ENCODE results near the gene TMEM138. TPM values are rescaled to one million over a fixed set of nuclear protein-coding genes. Genes with fewer than 3 reads are reported as not detected.

TMEM138 gene
- total RNA-seq, 1 donor from 2014 or later: 18.8 TPM

DNA sequence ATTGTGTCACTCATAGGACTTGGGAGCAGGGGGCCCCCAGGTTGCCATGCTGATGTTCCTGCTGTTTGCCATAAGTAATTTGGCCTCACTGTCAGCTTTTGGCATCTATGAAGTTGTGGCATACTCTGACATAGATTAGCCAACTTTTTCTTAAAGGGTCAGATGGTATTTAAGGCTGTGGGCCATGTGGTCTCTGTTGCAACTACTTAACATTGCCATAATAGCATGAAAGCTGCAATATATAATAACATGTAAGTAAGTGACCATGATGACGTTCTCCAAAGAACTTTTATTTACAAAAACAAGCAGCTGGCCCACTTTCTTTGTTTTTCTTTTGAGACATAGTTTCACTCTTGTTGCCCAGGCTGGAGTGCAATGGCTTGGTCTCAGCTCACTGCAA lies 28.0 kb downstream of the TMEM138 start:
- no peak for DNase-seq (ENCODE audit: low spot score)
- H3K27ac Mint-ChIP-seq (ENCODE audit: unreplicated experiment): no peak overlapping the region
- H3K27me3 Mint-ChIP-seq (ENCODE audit: unreplicated experiment): peaks cover 8% of the 10 kb centered on the region
- peaks cover 3% of the 10 kb centered on the region for H3K36me3 Mint-ChIP-seq (ENCODE audit: low read depth, unreplicated experiment)
- TF ChIP-seq, protein P1, sequence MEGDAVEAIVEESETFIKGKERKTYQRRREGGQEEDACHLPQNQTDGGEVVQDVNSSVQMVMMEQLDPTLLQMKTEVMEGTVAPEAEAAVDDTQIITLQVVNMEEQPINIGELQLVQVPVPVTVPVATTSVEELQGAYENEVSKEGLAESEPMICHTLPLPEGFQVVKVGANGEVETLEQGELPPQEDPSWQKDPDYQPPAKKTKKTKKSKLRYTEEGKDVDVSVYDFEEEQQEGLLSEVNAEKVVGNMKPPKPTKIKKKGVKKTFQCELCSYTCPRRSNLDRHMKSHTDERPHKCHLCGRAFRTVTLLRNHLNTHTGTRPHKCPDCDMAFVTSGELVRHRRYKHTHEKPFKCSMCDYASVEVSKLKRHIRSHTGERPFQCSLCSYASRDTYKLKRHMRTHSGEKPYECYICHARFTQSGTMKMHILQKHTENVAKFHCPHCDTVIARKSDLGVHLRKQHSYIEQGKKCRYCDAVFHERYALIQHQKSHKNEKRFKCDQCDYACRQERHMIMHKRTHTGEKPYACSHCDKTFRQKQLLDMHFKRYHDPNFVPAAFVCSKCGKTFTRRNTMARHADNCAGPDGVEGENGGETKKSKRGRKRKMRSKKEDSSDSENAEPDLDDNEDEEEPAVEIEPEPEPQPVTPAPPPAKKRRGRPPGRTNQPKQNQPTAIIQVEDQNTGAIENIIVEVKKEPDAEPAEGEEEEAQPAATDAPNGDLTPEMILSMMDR (IDR thresholded peaks at IDR 0.05; ENCODE audit: unreplicated experiment): no peak
- H3K4me1 Mint-ChIP-seq (ENCODE audit: unreplicated experiment): peaks cover 15% of the 10 kb centered on the region
- no peak overlapping the region for H3K4me3 Mint-ChIP-seq (ENCODE audit: unreplicated experiment)
- no peaks in the 10 kb centered on the region for H3K9me3 Mint-ChIP-seq (ENCODE audit: unreplicated experiment)

DNA sequence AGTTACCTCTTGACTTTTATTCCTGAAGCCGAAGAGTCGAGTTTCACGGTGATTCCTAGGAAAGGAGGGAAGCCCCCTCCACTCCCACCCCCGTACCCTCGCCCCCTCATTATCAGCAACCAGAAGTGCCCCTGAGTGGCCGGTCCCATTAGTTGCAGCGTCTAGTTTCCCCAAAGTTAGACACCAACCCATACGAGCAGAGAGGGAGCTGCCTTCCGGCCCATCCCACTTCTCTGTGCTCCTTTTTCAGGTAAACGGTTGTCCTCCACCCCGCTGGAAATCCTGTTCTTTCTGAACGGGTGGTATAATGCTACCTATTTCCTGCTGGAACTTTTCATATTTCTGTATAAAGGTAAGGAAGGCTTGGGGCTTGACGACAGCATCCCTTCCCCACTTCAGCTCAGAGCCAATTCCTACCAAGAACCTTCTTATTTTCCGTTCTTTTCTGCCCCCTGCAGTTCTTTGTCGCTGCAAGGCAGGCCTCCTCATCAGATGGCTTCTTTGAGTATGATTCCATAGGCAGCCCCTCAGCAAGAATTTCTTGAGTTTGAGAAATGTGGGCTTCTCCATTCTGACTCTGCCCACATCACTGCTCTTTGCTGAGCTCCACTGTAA lies 30.9 kb downstream of the TMEM138 start:
- DNase-seq (ENCODE audit: low spot score): peak; percentile 11
- Mint-ChIP-seq H3K27me3 (ENCODE audit: unreplicated experiment) (peaks cover 8% of the 10 kb centered on the region), H3K9me3 (ENCODE audit: unreplicated experiment) (no peaks in the 10 kb centered on the region), H3K36me3 (ENCODE audit: low read depth, unreplicated experiment) (peaks cover 4% of the 10 kb centered on the region), H3K27ac (ENCODE audit: unreplicated experiment) (peak overlapping the region; percentile 75), H3K4me3 (ENCODE audit: unreplicated experiment) (peak overlapping the region; percentile 96), H3K4me1 (ENCODE audit: unreplicated experiment) (peaks cover 15% of the 10 kb centered on the region)
- TF ChIP-seq, protein P1 (IDR thresholded peaks at IDR 0.05; ENCODE audit: unreplicated experiment): no peak

GRCh38 chr11:61401173-61401572 lies 39.0 kb downstream of the TMEM138 start:
- TF ChIP-seq, protein P1 (IDR thresholded peaks at IDR 0.05; ENCODE audit: unreplicated experiment): no peak
- Mint-ChIP-seq H3K4me3 (ENCODE audit: unreplicated experiment) (no peak overlapping the region), H3K9me3 (ENCODE audit: unreplicated experiment) (no peaks in the 10 kb centered on the region), H3K27me3 (ENCODE audit: unreplicated experiment) (peaks cover 3% of the 10 kb centered on the region), H3K4me1 (ENCODE audit: unreplicated experiment) (peaks cover 19% of the 10 kb centered on the region), H3K36me3 (ENCODE audit: low read depth, unreplicated experiment) (peaks cover 25% of the 10 kb centered on the region), H3K27ac (ENCODE audit: unreplicated experiment) (peak overlapping the region; percentile 76)
- DNase-seq (ENCODE audit: low spot score): no peak

DNA sequence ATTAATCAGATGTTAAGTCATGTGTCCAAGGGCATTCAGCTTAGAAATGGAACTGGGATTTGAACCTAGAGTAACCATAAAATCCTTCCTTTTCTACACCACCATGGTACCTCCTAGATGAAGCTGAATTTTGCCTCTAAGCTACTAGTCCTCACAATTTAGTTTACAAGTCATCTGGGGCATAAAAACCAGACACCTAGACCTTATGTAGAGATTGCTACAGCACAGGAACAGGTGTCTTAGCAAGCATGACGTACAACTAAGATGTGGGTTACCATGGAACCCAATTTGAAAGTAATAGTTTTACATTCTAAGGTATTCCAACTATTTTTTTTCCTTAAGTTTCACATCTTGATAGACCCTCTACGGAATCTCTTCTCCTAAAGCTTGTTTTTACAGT lies 39.4 kb downstream of the TMEM138 start:
- TF ChIP-seq, protein P1 (IDR thresholded peaks at IDR 0.05; ENCODE audit: unreplicated experiment): no peak
- H3K27ac Mint-ChIP-seq (ENCODE audit: unreplicated experiment): no peak overlapping the region
- no peaks in the 10 kb centered on the region for H3K9me3 Mint-ChIP-seq (ENCODE audit: unreplicated experiment)
- no peak overlapping the region for H3K4me3 Mint-ChIP-seq (ENCODE audit: unreplicated experiment)
- DNase-seq (ENCODE audit: low spot score): no peak
- H3K4me1 Mint-ChIP-seq (ENCODE audit: unreplicated experiment): peaks cover 19% of the 10 kb centered on the region
- H3K36me3 Mint-ChIP-seq (ENCODE audit: low read depth, unreplicated experiment): peaks cover 25% of the 10 kb centered on the region
- H3K27me3 Mint-ChIP-seq (ENCODE audit: unreplicated experiment): peaks cover 3% of the 10 kb centered on the region

GRCh38 chr11:61403658-61404057 lies 41.5 kb downstream of the TMEM138 start:
- Mint-ChIP-seq H3K36me3 (ENCODE audit: low read depth, unreplicated experiment) (peaks cover 38% of the 10 kb centered on the region), H3K27me3 (ENCODE audit: unreplicated experiment) (peaks cover 4% of the 10 kb centered on the region), H3K9me3 (ENCODE audit: unreplicated experiment) (no peaks in the 10 kb centered on the region), H3K4me1 (ENCODE audit: unreplicated experiment) (peaks cover 22% of the 10 kb centered on the region), H3K4me3 (ENCODE audit: unreplicated experiment) (no peak overlapping the region), H3K27ac (ENCODE audit: unreplicated experiment) (no peak overlapping the region)
- no peak for DNase-seq (ENCODE audit: low spot score)
- TF ChIP-seq, protein P1 (IDR thresholded peaks at IDR 0.05; ENCODE audit: unreplicated experiment): no peak

Measured in endothelial cell (in vitro differentiated cells).